Activated CD8-positive, alpha-beta memory T cell treated with anti-CD3 and anti-CD28 coated beads, Interleukin-2, amount 50 U/mL, for 48 hours (primary cell): ENCODE results near the gene CCL25.
A peak's percentile ranks its signal among the peaks of the same experiment; 100 is the strongest.

ENCODE experiments used
- DNase-seq: peaks from one replicate; pipeline ENCODE4 v3.0.0-alpha.2; 2020

The CCL25 gene

GRCh38 chr19:8046569-8047165 is 5.9 kb upstream of the CCL25 start:
- DNase-seq, result no peak

GRCh38 chr19:8050274-8051096 is 2.1 kb upstream of the CCL25 start:
- DNase-seq, result peak; percentile 97

GRCh38 chr19:8054169-8054568 is 1.6 kb downstream of the CCL25 start:
- DNase-seq, result no peak

- DNase-seq, result no peak
Measured at GRCh38 chr19:8056533-8056932, 4.0 kb downstream of the CCL25 start.

- DNase-seq, result no peak
Measured at GRCh38 chr19:8057545-8058270, 5.1 kb downstream of the CCL25 start.

- no peak for DNase-seq
Measured at GRCh38 chr19:8064911-8065874, 12.6 kb downstream of the CCL25 start.

GRCh38 chr19:8065875-8066261 is 13.3 kb downstream of the CCL25 start:
- DNase-seq, result no peak

- no peak for DNase-seq
Measured at GRCh38 chr19:8069096-8069973, 16.8 kb downstream of the CCL25 start.

- DNase-seq, result no peak
Measured at GRCh38 chr19:8071912-8072311, 19.4 kb downstream of the CCL25 start.

GRCh38 chr19:8074501-8074900 is 21.9 kb downstream of the CCL25 start:
- no peak for DNase-seq

GRCh38 chr19:8075158-8076074 is 22.9 kb downstream of the CCL25 start:
- DNase-seq, result no peak

GRCh38 chr19:8079988-8080387 is 27.4 kb downstream of the CCL25 start:
- DNase-seq, result no peak

- DNase-seq, result no peak
Measured at GRCh38 chr19:8080832-8081231, 28.3 kb downstream of the CCL25 start.

- no peak for DNase-seq
Measured at GRCh38 chr19:8081569-8082550, 29.3 kb downstream of the CCL25 start.

GRCh38 chr19:8083141-8083540 is 30.6 kb downstream of the CCL25 start:
- no peak for DNase-seq

GRCh38 chr19:8084152-8084551 is 31.6 kb downstream of the CCL25 start:
- DNase-seq, result no peak

GRCh38 chr19:8085598-8086408 is 33.2 kb downstream of the CCL25 start:
- DNase-seq, result no peak

GRCh38 chr19:8086849-8087248 is 34.3 kb downstream of the CCL25 start:
- DNase-seq, result no peak
